ENCODE results near the gene ZNF799. TPM values are rescaled to one million over a fixed set of nuclear protein-coding genes. Genes with fewer than 3 reads are reported as not detected.
A peak's percentile ranks its signal among the peaks of the same experiment; 100 is the strongest.

The ZNF799 gene
- total and polyA plus RNA-seq, 2 experiments from 2014 or later, result 3.7 to 5.3 TPM

GRCh38 chr19:12448808-12449207, 47.7 kb upstream of the ZNF799 start:
- Histone ChIP-seq H3K79me2 (replicated peaks; ENCODE audit: insufficient read depth) (no peaks in the 10 kb centered on the region), H3K4me3 (no peak overlapping the region), H3K36me3 (ENCODE audit: insufficient read depth) (no peaks in the 10 kb centered on the region), H3K4me2 (no peak overlapping the region), H3K27ac (ENCODE audit: low read depth) (no peak overlapping the region), H3K9me2 (ENCODE audit: insufficient read depth) (no peaks in the 10 kb centered on the region), H3K27me3 (ENCODE audit: insufficient read depth) (no peaks in the 10 kb centered on the region), H2AFZ (no peak overlapping the region), H4K20me1 (replicated peaks; ENCODE audit: insufficient read depth) (no peaks in the 10 kb centered on the region), H3K4me1 (ENCODE audit: insufficient read depth) (no peaks in the 10 kb centered on the region), H3F3A (replicated peaks; ENCODE audit: low read depth) (no peaks in the 10 kb centered on the region)
- H3K27me3 Mint-ChIP-seq (ENCODE audit: insufficient read depth, low read depth, poor library complexity), result no peaks in the 10 kb centered on the region
- TF ChIP-seq CTCF (conservative IDR thresholded peaks at IDR 0.05; ENCODE audit: low read depth in 2 of 2) (0 out of 4 replicates have a peak, but pooled peaks of 1 of the 2 experiments have one; percentile 1), STAT1 (IDR thresholded peaks at IDR 0.05; ENCODE audit: unreplicated experiment) (no peak)
- ATAC-seq (no peak), DNase-seq (ENCODE audit: low spot score) (no peak)
- no peaks in the 10 kb centered on the region for H3K4me1 Mint-ChIP-seq
- H3K27ac Mint-ChIP-seq, result no peak overlapping the region
- H3K4me3 Mint-ChIP-seq, result no peak overlapping the region
- peaks cover 19% of the 10 kb centered on the region for H3K36me3 Mint-ChIP-seq (ENCODE audit: low read depth)
- H3K9me3 Mint-ChIP-seq, result peaks cover 74% of the 10 kb centered on the region

DNA sequence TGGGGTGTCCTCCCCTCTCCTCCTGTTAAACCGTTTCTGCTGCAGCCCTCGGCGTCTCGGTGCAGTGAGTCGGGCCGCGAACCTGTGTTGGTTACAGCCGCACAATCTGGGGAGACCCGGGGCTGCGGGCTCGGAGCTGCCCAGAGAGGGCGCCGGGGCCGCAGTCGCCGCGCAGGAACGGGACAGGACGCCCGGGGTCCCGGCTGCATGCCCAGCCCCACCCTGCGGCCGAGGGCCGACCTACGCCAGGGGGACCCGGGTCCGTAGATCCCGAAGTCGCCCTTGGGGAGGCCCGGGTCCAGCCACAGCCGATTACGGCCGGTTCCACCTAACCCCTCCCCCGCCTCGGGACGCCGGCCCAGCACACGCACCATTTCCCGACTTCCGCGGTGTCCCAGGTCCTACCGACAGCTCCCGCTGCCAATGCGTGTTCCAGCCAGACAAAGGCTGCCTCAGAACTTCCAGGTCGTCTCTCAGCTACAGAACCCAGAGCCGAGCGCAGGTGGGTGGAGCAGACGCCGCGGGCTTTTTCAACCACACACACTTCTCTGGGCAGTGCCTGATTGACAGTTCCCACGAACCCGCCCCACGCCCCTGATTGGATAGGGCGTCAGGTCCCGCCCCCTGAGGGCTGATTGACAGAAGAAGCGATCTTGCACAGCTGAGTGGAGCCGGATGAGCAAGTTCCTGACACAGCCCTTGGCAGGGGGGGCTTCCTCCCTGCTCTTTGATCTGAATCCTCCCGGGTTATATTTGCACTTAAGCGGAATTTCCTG, 39.7 kb upstream of the ZNF799 start, which contains the start of gene ZNF443:
Gene ZNF443, minus strand, starts transcription at position 481 of the 776 bp plus-strand sequence. Its CDS starts 107 bp downstream, at position 374.
- Histone ChIP-seq H3K36me3 (ENCODE audit: insufficient read depth) (no peaks in the 10 kb centered on the region), H3K79me2 (replicated peaks; ENCODE audit: insufficient read depth) (peaks cover 30% of the 10 kb centered on the region), H3K27me3 (ENCODE audit: insufficient read depth) (no peaks in the 10 kb centered on the region), H3K4me3 (peak within 1 kb of the TSS; percentile 88), H3K4me1 (ENCODE audit: insufficient read depth) (0 out of 2 replicates have a peak, but pooled peaks cover 3% of the 10 kb centered on the region), H3K27ac (ENCODE audit: low read depth) (peak within 1 kb of the TSS; percentile 90), H4K20me1 (replicated peaks; ENCODE audit: insufficient read depth) (no peaks in the 10 kb centered on the region; the same call in 1 of the 2 replicates), H3F3A (replicated peaks; ENCODE audit: low read depth) (no peaks in the 10 kb centered on the region), H3K4me2 (peak within 1 kb of the TSS; percentile 86), H2AFZ (0 out of 2 replicates have a peak within 1 kb of the TSS, but pooled peaks have one; percentile 39), H3K9me2 (ENCODE audit: insufficient read depth) (no peaks in the 10 kb centered on the region)
- peak; percentile 96 for ATAC-seq
- Mint-ChIP-seq H3K4me1 (peaks cover 7% of the 10 kb centered on the region; the same call in 2 of the 3 replicates), H3K27me3 (ENCODE audit: insufficient read depth, low read depth, poor library complexity) (peaks cover 4% of the 10 kb centered on the region), H3K27ac (peak within 1 kb of the TSS; percentile 97), H3K36me3 (ENCODE audit: low read depth) (peaks cover 2% of the 10 kb centered on the region; the same call in 2 of the 3 replicates), H3K9me3 (peaks cover 16% of the 10 kb centered on the region), H3K4me3 (peak within 1 kb of the TSS; percentile 99)
- DNase-seq (ENCODE audit: low spot score), result peak; percentile 99
- TF ChIP-seq CREB1 (CRISPR knock-in tag; IDR thresholded peaks at IDR 0.05; ENCODE audit: low read depth) (0 out of 2 replicates have a peak, but pooled peaks have one; percentile 31), CTCF (conservative IDR thresholded peaks at IDR 0.05; ENCODE audit: low read depth in 2 of 2) (0 out of 4 replicates have a peak, but pooled peaks of 1 of the 2 experiments have one; percentile 12), ZNF114 (CRISPR knock-in tag; IDR thresholded peaks at IDR 0.05) (no peak), EZH2phosphoT487 (IDR thresholded peaks at IDR 0.05; ENCODE audit: unreplicated experiment) (no peak), POLR2AphosphoS5 (IDR thresholded peaks at IDR 0.05; ENCODE audit: low read depth) (peak; percentile 88), JUNB (IDR thresholded peaks at IDR 0.05; ENCODE audit: unreplicated experiment) (no peak), ZNF331 (CRISPR knock-in tag; IDR thresholded peaks at IDR 0.05; ENCODE audit: low read depth) (no peak), EZH2 (IDR thresholded peaks at IDR 0.05; ENCODE audit: low read depth, unreplicated experiment) (no peak), NANOG (IDR thresholded peaks at IDR 0.05; ENCODE audit: borderline replicate concordance) (no peak)
- TF ChIP-seq, protein P1, sequence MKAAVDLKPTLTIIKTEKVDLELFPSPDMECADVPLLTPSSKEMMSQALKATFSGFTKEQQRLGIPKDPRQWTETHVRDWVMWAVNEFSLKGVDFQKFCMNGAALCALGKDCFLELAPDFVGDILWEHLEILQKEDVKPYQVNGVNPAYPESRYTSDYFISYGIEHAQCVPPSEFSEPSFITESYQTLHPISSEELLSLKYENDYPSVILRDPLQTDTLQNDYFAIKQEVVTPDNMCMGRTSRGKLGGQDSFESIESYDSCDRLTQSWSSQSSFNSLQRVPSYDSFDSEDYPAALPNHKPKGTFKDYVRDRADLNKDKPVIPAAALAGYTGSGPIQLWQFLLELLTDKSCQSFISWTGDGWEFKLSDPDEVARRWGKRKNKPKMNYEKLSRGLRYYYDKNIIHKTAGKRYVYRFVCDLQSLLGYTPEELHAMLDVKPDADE (IDR thresholded peaks at IDR 0.05), result no peak

All from GM23338 (cell line).